SK-N-SH treated with all-trans-retinoic acid at 6 μM for 48 hours (cell line): Measurements from ENCODE around the gene RPS6KA2.

ENCODE experiments used
- ARNTL ChIP-seq: fragments of 450-650 bp; formaldehyde crosslinking; IDR thresholded peaks from 2 replicates; pipeline ENCODE4 v1.5.0; 2020; ENCODE audit warnings: low read depth, mild to moderate bottlenecking, moderate library complexity, borderline replicate concordance
- ESRRG ChIP-seq: fragments of 250-450 bp; sonication (Bioruptor Pico); IDR thresholded peaks from 2 replicates; pipeline ENCODE4 v1.6.1; 2021; ENCODE audit warnings: mild to moderate bottlenecking
- ISL1 ChIP-seq: fragments of 250-450 bp; sonication (Bioruptor Pico); IDR thresholded peaks from 2 replicates; pipeline ENCODE4 v2.1.2; 2022; ENCODE audit warnings: mild to moderate bottlenecking, moderate library complexity
- PPARA ChIP-seq: fragments of 250-450 bp; sonication (Bioruptor Pico); IDR thresholded peaks from 2 replicates; pipeline ENCODE4 v1.5.0; 2020; ENCODE audit warnings: mild to moderate bottlenecking, borderline replicate concordance
- SNAI2 ChIP-seq: fragments of 250-450 bp; sonication (Bioruptor Pico); IDR thresholded peaks from 2 replicates; pipeline ENCODE4 v1.5.0; 2020; ENCODE audit warnings: mild to moderate bottlenecking, moderate library complexity
- TCF4 ChIP-seq: fragments of 250-450 bp; sonication (Bioruptor Pico); IDR thresholded peaks from 2 replicates; pipeline ENCODE4 v1.8.0; 2021; ENCODE audit warnings: mild to moderate bottlenecking, moderate library complexity, borderline replicate concordance
- ZC3H10 ChIP-seq: fragments of 250-450 bp; sonication (Bioruptor Pico); IDR thresholded peaks from 2 replicates; pipeline ENCODE4 v1.5.1; 2021; ENCODE audit warnings: mild to moderate bottlenecking, moderate library complexity
- ZFP3 ChIP-seq: fragments of 250-450 bp; sonication (Bioruptor Pico); IDR thresholded peaks from 2 replicates; pipeline ENCODE4 v1.5.0; 2020; ENCODE audit warnings: mild to moderate bottlenecking, moderate library complexity
- ZFP30 ChIP-seq: fragments of 450-650 bp; formaldehyde crosslinking; IDR thresholded peaks from 2 replicates; pipeline ENCODE4 v1.5.0; 2022; ENCODE audit warnings: mild to moderate bottlenecking, moderate library complexity
- ZNF70 ChIP-seq: fragments of 450-650 bp; formaldehyde crosslinking; IDR thresholded peaks from 2 replicates; pipeline ENCODE4 v1.5.0; 2020; ENCODE audit warnings: mild to moderate bottlenecking, moderate library complexity
- TF ChIP-seq, protein P1 (sequence below): fragments of 250-450 bp; sonication (Bioruptor Pico); IDR thresholded peaks from 2 replicates; pipeline ENCODE4 v1.8.0; 2020; ENCODE audit warnings: mild to moderate bottlenecking, moderate library complexity, borderline replicate concordance
- TF ChIP-seq, protein P2 (sequence below): fragments of 250-450 bp; sonication (Bioruptor Pico); IDR thresholded peaks from 2 replicates; pipeline ENCODE4 v1.5.1; 2020; ENCODE audit warnings: low read depth, mild to moderate bottlenecking, moderate library complexity
- TF ChIP-seq, protein P3 (sequence below): fragments of 250-450 bp; sonication (Bioruptor Pico); IDR thresholded peaks from 2 replicates; pipeline ENCODE4 v1.5.1; 2021; ENCODE audit warnings: mild to moderate bottlenecking, moderate library complexity

DNA sequence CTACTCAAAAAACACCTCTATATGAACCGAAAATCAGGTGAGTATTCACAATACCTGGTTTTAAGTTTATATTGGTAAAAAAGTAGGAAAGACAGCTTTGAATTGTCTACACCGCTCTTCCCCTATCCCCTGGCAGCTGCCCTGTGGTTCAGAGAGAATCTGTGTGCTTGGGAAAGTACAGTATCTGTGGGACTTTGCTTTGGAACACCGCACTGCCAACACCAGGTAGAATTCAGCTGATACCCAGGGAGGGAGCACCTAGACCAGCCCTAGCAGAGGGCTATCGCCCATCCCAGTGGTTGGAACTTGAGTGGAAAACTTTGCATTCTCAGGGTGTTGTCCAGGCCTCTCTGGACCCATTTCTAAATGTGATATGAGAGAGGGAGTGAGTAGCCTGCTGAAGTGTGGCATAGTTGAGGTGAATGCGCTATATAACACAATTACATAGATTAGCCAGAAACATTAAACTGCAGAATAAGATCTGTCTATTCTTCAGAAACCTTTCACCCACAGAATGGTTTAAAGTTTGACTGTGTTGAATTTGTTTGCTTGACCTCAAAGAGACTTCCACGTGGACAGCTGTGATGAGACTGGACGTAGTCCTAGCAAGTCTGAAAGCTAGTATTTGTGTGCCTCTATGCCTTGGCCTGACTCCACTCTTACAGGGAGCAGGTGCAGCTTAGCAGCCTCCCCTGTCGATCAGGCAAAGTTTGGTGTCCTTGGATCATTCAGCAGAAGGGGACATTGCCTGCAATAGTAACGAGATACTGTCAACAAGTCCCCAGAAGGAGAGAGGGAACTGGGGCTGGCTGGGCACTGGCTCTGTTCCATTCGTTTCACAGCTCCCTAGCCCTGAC is 232.8 kb downstream of the RPS6KA2 start:
- TF ChIP-seq, protein P1, sequence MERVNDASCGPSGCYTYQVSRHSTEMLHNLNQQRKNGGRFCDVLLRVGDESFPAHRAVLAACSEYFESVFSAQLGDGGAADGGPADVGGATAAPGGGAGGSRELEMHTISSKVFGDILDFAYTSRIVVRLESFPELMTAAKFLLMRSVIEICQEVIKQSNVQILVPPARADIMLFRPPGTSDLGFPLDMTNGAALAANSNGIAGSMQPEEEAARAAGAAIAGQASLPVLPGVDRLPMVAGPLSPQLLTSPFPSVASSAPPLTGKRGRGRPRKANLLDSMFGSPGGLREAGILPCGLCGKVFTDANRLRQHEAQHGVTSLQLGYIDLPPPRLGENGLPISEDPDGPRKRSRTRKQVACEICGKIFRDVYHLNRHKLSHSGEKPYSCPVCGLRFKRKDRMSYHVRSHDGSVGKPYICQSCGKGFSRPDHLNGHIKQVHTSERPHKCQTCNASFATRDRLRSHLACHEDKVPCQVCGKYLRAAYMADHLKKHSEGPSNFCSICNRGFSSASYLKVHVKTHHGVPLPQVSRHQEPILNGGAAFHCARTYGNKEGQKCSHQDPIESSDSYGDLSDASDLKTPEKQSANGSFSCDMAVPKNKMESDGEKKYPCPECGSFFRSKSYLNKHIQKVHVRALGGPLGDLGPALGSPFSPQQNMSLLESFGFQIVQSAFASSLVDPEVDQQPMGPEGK = no peak
- TF ChIP-seq ZNF70 = no peak
- TF ChIP-seq SNAI2 (CRISPR knock-in tag) = no peak
- no peak for TF ChIP-seq TCF4 (CRISPR knock-in tag)
- no peak for TF ChIP-seq ARNTL
- no peak for TF ChIP-seq ZFP3 (CRISPR knock-in tag)
- TF ChIP-seq, protein P2, sequence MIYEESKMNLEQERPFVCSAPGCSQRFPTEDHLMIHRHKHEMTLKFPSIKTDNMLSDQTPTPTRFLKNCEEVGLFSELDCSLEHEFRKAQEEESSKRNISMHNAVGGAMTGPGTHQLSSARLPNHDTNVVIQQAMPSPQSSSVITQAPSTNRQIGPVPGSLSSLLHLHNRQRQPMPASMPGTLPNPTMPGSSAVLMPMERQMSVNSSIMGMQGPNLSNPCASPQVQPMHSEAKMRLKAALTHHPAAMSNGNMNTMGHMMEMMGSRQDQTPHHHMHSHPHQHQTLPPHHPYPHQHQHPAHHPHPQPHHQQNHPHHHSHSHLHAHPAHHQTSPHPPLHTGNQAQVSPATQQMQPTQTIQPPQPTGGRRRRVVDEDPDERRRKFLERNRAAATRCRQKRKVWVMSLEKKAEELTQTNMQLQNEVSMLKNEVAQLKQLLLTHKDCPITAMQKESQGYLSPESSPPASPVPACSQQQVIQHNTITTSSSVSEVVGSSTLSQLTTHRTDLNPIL (CRISPR knock-in tag) = no peak
- TF ChIP-seq ZFP30 = no peak
- TF ChIP-seq PPARA (CRISPR knock-in tag) = no peak
- TF ChIP-seq ZC3H10 (CRISPR knock-in tag) = no peak
- TF ChIP-seq ISL1 (CRISPR knock-in tag) = no peak
- TF ChIP-seq, protein P3, sequence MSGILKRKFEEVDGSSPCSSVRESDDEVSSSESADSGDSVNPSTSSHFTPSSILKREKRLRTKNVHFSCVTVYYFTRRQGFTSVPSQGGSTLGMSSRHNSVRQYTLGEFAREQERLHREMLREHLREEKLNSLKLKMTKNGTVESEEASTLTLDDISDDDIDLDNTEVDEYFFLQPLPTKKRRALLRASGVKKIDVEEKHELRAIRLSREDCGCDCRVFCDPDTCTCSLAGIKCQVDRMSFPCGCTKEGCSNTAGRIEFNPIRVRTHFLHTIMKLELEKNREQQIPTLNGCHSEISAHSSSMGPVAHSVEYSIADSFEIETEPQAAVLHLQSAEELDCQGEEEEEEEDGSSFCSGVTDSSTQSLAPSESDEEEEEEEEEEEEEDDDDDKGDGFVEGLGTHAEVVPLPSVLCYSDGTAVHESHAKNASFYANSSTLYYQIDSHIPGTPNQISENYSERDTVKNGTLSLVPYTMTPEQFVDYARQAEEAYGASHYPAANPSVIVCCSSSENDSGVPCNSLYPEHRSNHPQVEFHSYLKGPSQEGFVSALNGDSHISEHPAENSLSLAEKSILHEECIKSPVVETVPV (CRISPR knock-in tag) = no peak
- no peak for TF ChIP-seq ESRRG (CRISPR knock-in tag)
